Ovary (tissue), 9 donors: ENCODE measurements around the gene STAMBP. TPM values are rescaled to one million over a fixed set of nuclear protein-coding genes. Genes with fewer than 3 reads are reported as not detected.

Experiments
- DNase-seq, 5 donors: peaks; one replicate each; pipeline ENCODE4 v3.0.0-alpha.2; 2019 to 2020
- H3K27ac ChIP-seq, 2 donors: fragments of 200-600 bp; one replicate each; pipeline versions ENCODE4 v1.5.1 to v1.8.0; 2019 to 2022
- H3K27me3 ChIP-seq: fragments of 200-600 bp; one replicate; pipeline ENCODE4 v1.8.0; 2022
- H3K36me3 ChIP-seq: fragments of 200-600 bp; sonication (generic); one replicate; pipeline ENCODE4 v1.5.1; 2019
- H3K4me1 ChIP-seq: one replicate; pipeline ENCODE4 v1.8.1; 2013; ENCODE audit warnings: mild to moderate bottlenecking, moderate library complexity; ENCODE audit not compliant: insufficient read depth
- H3K4me3 ChIP-seq: fragments of 200-600 bp; sonication (generic); one replicate; pipeline ENCODE4 v1.5.1; 2017
- H3K9me3 ChIP-seq, 2 donors: fragments of 200-600 bp in 1 of 2; sonication (generic) in 1 of 2; one replicate each; pipeline versions ENCODE4 v1.5.1 to v1.8.1; 2013 to 2019; ENCODE audit warnings: mild to moderate bottlenecking in 1 of 2, moderate library complexity in 1 of 2
- CTCF ChIP-seq, 3 donors: fragments of 450-650 bp in 2 of 3; fragments of 200-600 bp in 1 of 3; IDR thresholded peaks; one replicate each; pipeline versions ENCODE4 v1.5.1 to v1.8.0; 2016 to 2022; ENCODE audit warnings: antibody characterized with exemption in 3 of 3, mild to moderate bottlenecking in 1 of 3
- EP300 ChIP-seq: sonication (generic); formaldehyde crosslinking; IDR thresholded peaks from one replicate; pipeline ENCODE4 v1.6.1; 2017; ENCODE audit warnings: antibody characterized with exemption
- POLR2A ChIP-seq: fragments of 450-650 bp; IDR thresholded peaks from one replicate; pipeline ENCODE4 v1.6.1; 2017; ENCODE audit warnings: antibody characterized with exemption, mild to moderate bottlenecking, moderate library complexity
- WGBS, 3 donors: extraction: QIAGEN DNeasy Blood & Tissue Kit in 1 of 3; methylation state at CpG; one replicate each; pipeline versions ENCODE4 v1.1.5 to v1.1.7; 2013 to 2017; 5-methylcytosine and 5-hydroxymethylcytosine counted together
- intact Hi-C, 4 donors: fragments of 100-400 bp; cut with DNase I; formaldehyde crosslinking; loops; one replicate each; pipeline versions ENCODE4 v1.11.0 to v1.15.1; 2022 to 2023
- polyA plus RNA-seq, 2 donors: library from polyadenylated mRNA; stranded (reverse); fragments of 200-250 nt in 1 of 2; fragments of 350-450 nt in 1 of 2; fragmentation: Illumina TruSeq in 1 of 2; extraction: RNeasy Lipid Tissue Mini Kit (QIAGEN cat#74804) in 1 of 2; gene quantifications; one replicate each; pipeline ENCODE4 v1.2.3, GENCODE V29; 2013 to 2014
- total RNA-seq, 7 donors: library from RNA; depleted of rRNA in 2 of 7; stranded (reverse); fragments of >200 nt in 2 of 7; fragmentation: NEBNext Ultra II Directional in 3 of 7; extraction: Animal tissue kit (Norgen Biotek cat#: 25700) in 3 of 7; gene quantifications; one replicate each; pipeline versions ENCODE4 v1.1.0 to v1.2.4, GENCODE V29; 2016 to 2023
- donor health status: DM: no; HTN: no; CAD: no; lungs with moderate emphysema.
- donor health status: DM: no; HTN: no; CAD: no.
- donor health status: Bipolar disorder and iron deficiency.
- donor health status: DM: yes; HTN: yes; CAD: no.
- donor health status: DM: no; HTN: no; CAD: no.
- donor health status: DM: yes; HTN: yes; CAD: no.

The STAMBP gene
- total and polyA plus RNA-seq, 9 donors, result 17.0 to 67.9 (median 28.1) TPM

DNA sequence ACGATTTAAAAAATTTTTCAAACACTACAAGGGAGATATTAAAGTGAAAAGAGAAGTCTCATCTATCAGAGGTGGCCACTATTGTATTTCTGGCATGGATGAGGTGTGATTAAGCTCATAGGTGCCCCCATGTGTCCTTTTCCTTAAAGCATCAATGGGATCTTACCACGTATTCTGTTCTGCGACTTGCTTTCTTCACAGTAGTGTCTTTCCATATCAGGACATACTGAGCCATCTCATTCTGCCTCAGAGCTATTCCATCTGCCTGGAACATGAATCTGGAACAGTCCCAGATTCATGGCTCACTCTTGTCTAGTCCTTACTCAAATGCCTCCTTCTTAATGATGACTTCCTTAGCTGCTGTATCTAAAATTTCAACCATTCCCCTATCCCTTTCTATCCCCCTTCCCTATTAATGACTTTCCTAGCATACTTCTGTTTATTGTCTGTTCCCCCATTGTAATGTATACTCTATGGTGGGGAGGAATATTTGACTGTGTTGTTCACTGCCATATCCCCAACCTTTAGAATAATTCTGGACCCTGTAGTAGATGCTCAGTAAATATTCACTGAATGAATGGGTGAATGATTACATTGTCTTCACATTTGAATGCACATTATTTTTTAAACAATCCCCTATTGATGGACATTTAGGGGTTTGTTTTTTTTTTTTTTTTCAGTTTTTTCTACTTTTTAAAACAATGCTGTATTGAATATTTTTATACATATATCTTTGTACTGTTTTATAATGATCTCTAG is 11.1 kb downstream of the STAMBP start:
- Histone ChIP-seq H3K4me3 (no peak overlapping the region), H3K9me3 (no peaks in the 10 kb centered on the region), H3K27me3 (no peaks in the 10 kb centered on the region), H3K27ac (no peak overlapping the region), H3K36me3 (no peaks in the 10 kb centered on the region), H3K4me1 (no peaks in the 10 kb centered on the region)
- 62 to 68% (median 62%) methylated on average over 3 of the region's 3 CpGs for WGBS, 3 donors
- no peak for DNase-seq
- intact Hi-C loops, result loop anchor here in 1 of 4 donors (10.0 kb wide), 1 partner anchor 85 kb away; the partner anchor contains the start of gene DGUOK
- no peak for TF ChIP-seq CTCF (IDR thresholded peaks at IDR 0.05)
- TF ChIP-seq POLR2A, result no peak
- TF ChIP-seq EP300, result no peak

- WGBS, 3 donors, result 84 to 87% (median 85%) methylated on average over 5 of the region's 5 CpGs
- H3K36me3 ChIP-seq, result no peaks in the 10 kb centered on the region
- H3K4me3 ChIP-seq, result no peak overlapping the region
- H3K9me3 ChIP-seq, result no peaks in the 10 kb centered on the region
- no peak for TF ChIP-seq CTCF (IDR thresholded peaks at IDR 0.05)
- TF ChIP-seq POLR2A, result no peak
- TF ChIP-seq EP300, result no peak
- H3K27me3 ChIP-seq, result no peaks in the 10 kb centered on the region
- H3K4me1 ChIP-seq, result no peaks in the 10 kb centered on the region
- H3K27ac ChIP-seq, result no peak overlapping the region
- DNase-seq, result no peak
- intact Hi-C loops, result no loop called here
These were observed 13.4 kb downstream of the STAMBP start for GRCh38 chr2:73841912-73842738.

- no peak overlapping the region for H3K27ac ChIP-seq
- H3K4me3 ChIP-seq, result no peak overlapping the region
- H3K27me3 ChIP-seq, result no peaks in the 10 kb centered on the region
- intact Hi-C loops, result no loop called here
- TF ChIP-seq POLR2A (no peak), EP300 (no peak), CTCF (IDR thresholded peaks at IDR 0.05) (no peak)
- no peaks in the 10 kb centered on the region for H3K36me3 ChIP-seq
- DNase-seq, result no peak
- H3K4me1 ChIP-seq, result no peaks in the 10 kb centered on the region
- WGBS, 3 donors, result 77 to 82% (median 82%) methylated on average over 1 of the region's 1 CpG
- H3K9me3 ChIP-seq, result no peaks in the 10 kb centered on the region
These were observed 13.9 kb downstream of the STAMBP start for GRCh38 chr2:73842739-73843019.

DNA sequence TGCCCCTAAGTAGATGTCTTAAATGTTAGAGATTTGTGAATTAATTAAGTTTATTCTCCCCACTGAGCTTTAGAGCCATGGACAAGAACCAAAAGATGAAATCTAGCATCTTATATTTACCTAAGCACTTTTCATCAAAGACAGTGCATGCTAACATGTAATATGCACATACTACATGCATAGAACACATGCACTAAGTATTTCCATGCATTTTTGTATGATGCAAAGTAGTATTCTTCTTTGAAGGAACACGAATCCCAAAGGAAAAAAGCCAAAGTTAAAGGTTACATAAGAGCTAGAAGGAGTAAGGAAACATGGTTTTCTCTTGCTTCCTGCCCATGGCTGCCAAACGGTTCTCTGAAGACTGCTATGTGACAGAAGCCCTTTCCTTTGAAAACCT is 15.3 kb downstream of the STAMBP start:
- H3K4me3 ChIP-seq, result no peak overlapping the region
- no peaks in the 10 kb centered on the region for H3K9me3 ChIP-seq
- no peak overlapping the region for H3K27ac ChIP-seq
- no peaks in the 10 kb centered on the region for H3K36me3 ChIP-seq
- H3K27me3 ChIP-seq, result no peaks in the 10 kb centered on the region
- WGBS, 3 donors, result 63 to 68% (median 68%) methylated on average over 2 of the region's 2 CpGs
- DNase-seq, result no peak
- intact Hi-C loops, result no loop called here
- no peaks in the 10 kb centered on the region for H3K4me1 ChIP-seq
- TF ChIP-seq CTCF (IDR thresholded peaks at IDR 0.05) (no peak), POLR2A (no peak), EP300 (no peak)
